K562 treated with DMSO at 1 percent for 24 hours (cell line): ENCODE measurements around the gene METTL17. TPM values are rescaled to one million over a fixed set of nuclear protein-coding genes. Genes with fewer than 3 reads are reported as not detected.

Experiments used
- total RNA-seq: library from RNA; unstranded; fragments of 300-600 nt; gene quantifications from 2 replicates; pipeline ENCODE4 v1.2.3, GENCODE V29; 2022; ENCODE audit warnings: low read depth; ENCODE audit not compliant: insufficient read depth

The METTL17 gene
- 49.4 and 57.0 TPM in 2 replicates for total RNA-seq

GRCh38 chr14:20989787-20990600 lies at the start of gene METTL17:
METTL17 (plus strand) TSS chr14:20989980; CDS start chr14:20990003, 23 bp downstream.

GRCh38 chr14:20954736-20955537 lies 34.8 kb upstream of the METTL17 start, which contains the start of gene RNASE2:
RNASE2 (plus strand) TSS chr14:20955487; CDS start chr14:20955772, 285 bp downstream.

GRCh38 chr14:20998674-20999366 lies 9.0 kb downstream of the METTL17 start, which contains the start of gene SLC39A2:
SLC39A2 (plus strand) TSS chr14:20999293; CDS start chr14:20999447, 154 bp downstream.

GRCh38 chr14:21024585-21025370 lies 35.0 kb downstream of the METTL17 start, which contains the start of gene NDRG2:
NDRG2 (minus strand) TSS chr14:21025061; CDS start chr14:21023315, 1,746 bp downstream.

GRCh38 chr14:21029917-21030316 lies 40.1 kb downstream of the METTL17 start, which contains the start of gene TPPP2:
TPPP2 (plus strand) TSS chr14:21030217; CDS start chr14:21030582, 365 bp downstream.

GRCh38 chr14:21034707-21035106 lies 44.9 kb downstream of the METTL17 start, which contains the start of gene RNASE13:
RNASE13 (minus strand) TSS chr14:21034807; CDS start chr14:21034288, 519 bp downstream.

GRCh38 chr14:21041676-21042433 lies 52.1 kb downstream of the METTL17 start, which contains the start of gene RNASE7:
RNASE7 (plus strand) TSS chr14:21042362; CDS start chr14:21042993, 631 bp downstream.

Other genes with a start within 250 kb of the METTL17 start
- not detected in 2 replicates for gene EDDM3A, start 244.1 kb upstream of the METTL17 start, total RNA-seq
- not detected in 2 replicates for gene EDDM3B, start 221.6 kb upstream of the METTL17 start, total RNA-seq
- 1.5 TPM in 1 of 2 replicates, not detected in the other for gene RNASE6, start 208.7 kb upstream of the METTL17 start, total RNA-seq
- gene RNASE1, start 187.1 kb upstream of the METTL17 start, total RNA-seq = 26.4 and 37.4 TPM in 2 replicates
- not detected in 2 replicates for gene RNASE3, start 98.6 kb upstream of the METTL17 start, total RNA-seq
- gene RNASE2, start 34.5 kb upstream of the METTL17 start, total RNA-seq = not detected in 2 replicates
- 0.21 TPM in 1 of 2 replicates, not detected in the other for gene SLC39A2, start 9.3 kb downstream of the METTL17 start, total RNA-seq
- 58.7 and 70.4 TPM in 2 replicates for gene NDRG2, start 35.1 kb downstream of the METTL17 start, total RNA-seq
- not detected in 2 replicates for gene TPPP2, start 40.2 kb downstream of the METTL17 start, total RNA-seq
- gene RNASE13, start 44.8 kb downstream of the METTL17 start, total RNA-seq = not detected in 2 replicates
- gene RNASE7, start 52.4 kb downstream of the METTL17 start, total RNA-seq = not detected in 2 replicates
- gene RNASE8, start 67.8 kb downstream of the METTL17 start, total RNA-seq = not detected in 2 replicates
- gene ARHGEF40, start 80.3 kb downstream of the METTL17 start, total RNA-seq = 8.7 and 10.2 TPM in 2 replicates
- gene ZNF219, start 108.7 kb downstream of the METTL17 start, total RNA-seq = 18.6 and 25.2 TPM in 2 replicates
- gene TMEM253, start 111.1 kb downstream of the METTL17 start, total RNA-seq = 0.72 TPM in 1 of 2 replicates, not detected in the other
- gene OR5AU1, start 166.1 kb downstream of the METTL17 start, total RNA-seq = not detected in 2 replicates